Measurements from ENCODE around the gene UTS2B.

DNA sequence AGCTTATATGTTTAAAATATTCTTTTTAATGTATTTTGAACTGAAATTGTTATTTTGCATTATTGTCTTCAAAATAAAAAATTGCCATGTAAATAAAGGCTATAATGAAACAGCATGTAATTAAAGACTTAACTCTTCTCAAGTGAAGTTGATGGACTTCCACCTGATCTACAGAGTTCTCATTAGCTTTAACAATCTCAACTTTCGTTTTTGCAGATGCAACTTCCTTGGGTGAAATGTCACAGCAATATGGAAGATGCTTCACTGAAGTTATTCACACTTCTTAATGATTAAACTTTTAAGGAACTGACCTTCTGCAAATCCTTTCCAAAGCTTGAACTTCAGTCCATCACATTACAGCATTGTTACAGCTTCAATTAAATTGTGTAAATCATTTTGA is 67.7 kb downstream of the UTS2B start:
- TF ChIP-seq, protein P1, sequence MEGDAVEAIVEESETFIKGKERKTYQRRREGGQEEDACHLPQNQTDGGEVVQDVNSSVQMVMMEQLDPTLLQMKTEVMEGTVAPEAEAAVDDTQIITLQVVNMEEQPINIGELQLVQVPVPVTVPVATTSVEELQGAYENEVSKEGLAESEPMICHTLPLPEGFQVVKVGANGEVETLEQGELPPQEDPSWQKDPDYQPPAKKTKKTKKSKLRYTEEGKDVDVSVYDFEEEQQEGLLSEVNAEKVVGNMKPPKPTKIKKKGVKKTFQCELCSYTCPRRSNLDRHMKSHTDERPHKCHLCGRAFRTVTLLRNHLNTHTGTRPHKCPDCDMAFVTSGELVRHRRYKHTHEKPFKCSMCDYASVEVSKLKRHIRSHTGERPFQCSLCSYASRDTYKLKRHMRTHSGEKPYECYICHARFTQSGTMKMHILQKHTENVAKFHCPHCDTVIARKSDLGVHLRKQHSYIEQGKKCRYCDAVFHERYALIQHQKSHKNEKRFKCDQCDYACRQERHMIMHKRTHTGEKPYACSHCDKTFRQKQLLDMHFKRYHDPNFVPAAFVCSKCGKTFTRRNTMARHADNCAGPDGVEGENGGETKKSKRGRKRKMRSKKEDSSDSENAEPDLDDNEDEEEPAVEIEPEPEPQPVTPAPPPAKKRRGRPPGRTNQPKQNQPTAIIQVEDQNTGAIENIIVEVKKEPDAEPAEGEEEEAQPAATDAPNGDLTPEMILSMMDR (IDR thresholded peaks at IDR 0.05; ENCODE audit: low read depth, low read length, missing input control): no peak
- no peak for TF ChIP-seq TAF1 (conservative IDR thresholded peaks at IDR 0.05)
- TF ChIP-seq, protein P2, sequence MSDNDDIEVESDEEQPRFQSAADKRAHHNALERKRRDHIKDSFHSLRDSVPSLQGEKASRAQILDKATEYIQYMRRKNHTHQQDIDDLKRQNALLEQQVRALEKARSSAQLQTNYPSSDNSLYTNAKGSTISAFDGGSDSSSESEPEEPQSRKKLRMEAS (IDR thresholded peaks at IDR 0.05): no peak
- no peak for TF ChIP-seq GABPA (IDR thresholded peaks at IDR 0.05 in 1 of 2, conservative IDR thresholded peaks at IDR 0.05 in 1 of 2)
- TF ChIP-seq FOXA1 (IDR thresholded peaks at IDR 0.05): no peak
- no peak for TF ChIP-seq RAD21 (IDR thresholded peaks at IDR 0.05)
- TF ChIP-seq, protein P3, sequence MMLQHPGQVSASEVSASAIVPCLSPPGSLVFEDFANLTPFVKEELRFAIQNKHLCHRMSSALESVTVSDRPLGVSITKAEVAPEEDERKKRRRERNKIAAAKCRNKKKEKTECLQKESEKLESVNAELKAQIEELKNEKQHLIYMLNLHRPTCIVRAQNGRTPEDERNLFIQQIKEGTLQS (IDR thresholded peaks at IDR 0.05): no peak
- TF ChIP-seq, protein P4, sequence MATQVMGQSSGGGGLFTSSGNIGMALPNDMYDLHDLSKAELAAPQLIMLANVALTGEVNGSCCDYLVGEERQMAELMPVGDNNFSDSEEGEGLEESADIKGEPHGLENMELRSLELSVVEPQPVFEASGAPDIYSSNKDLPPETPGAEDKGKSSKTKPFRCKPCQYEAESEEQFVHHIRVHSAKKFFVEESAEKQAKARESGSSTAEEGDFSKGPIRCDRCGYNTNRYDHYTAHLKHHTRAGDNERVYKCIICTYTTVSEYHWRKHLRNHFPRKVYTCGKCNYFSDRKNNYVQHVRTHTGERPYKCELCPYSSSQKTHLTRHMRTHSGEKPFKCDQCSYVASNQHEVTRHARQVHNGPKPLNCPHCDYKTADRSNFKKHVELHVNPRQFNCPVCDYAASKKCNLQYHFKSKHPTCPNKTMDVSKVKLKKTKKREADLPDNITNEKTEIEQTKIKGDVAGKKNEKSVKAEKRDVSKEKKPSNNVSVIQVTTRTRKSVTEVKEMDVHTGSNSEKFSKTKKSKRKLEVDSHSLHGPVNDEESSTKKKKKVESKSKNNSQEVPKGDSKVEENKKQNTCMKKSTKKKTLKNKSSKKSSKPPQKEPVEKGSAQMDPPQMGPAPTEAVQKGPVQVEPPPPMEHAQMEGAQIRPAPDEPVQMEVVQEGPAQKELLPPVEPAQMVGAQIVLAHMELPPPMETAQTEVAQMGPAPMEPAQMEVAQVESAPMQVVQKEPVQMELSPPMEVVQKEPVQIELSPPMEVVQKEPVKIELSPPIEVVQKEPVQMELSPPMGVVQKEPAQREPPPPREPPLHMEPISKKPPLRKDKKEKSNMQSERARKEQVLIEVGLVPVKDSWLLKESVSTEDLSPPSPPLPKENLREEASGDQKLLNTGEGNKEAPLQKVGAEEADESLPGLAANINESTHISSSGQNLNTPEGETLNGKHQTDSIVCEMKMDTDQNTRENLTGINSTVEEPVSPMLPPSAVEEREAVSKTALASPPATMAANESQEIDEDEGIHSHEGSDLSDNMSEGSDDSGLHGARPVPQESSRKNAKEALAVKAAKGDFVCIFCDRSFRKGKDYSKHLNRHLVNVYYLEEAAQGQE (IDR thresholded peaks at IDR 0.05): no peak
- TF ChIP-seq, protein P5, sequence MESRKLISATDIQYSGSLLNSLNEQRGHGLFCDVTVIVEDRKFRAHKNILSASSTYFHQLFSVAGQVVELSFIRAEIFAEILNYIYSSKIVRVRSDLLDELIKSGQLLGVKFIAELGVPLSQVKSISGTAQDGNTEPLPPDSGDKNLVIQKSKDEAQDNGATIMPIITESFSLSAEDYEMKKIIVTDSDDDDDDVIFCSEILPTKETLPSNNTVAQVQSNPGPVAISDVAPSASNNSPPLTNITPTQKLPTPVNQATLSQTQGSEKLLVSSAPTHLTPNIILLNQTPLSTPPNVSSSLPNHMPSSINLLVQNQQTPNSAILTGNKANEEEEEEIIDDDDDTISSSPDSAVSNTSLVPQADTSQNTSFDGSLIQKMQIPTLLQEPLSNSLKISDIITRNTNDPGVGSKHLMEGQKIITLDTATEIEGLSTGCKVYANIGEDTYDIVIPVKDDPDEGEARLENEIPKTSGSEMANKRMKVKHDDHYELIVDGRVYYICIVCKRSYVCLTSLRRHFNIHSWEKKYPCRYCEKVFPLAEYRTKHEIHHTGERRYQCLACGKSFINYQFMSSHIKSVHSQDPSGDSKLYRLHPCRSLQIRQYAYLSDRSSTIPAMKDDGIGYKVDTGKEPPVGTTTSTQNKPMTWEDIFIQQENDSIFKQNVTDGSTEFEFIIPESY (IDR thresholded peaks at IDR 0.05): no peak
- TF ChIP-seq RXRA (IDR thresholded peaks at IDR 0.05): no peak
- TF ChIP-seq JUND (IDR thresholded peaks at IDR 0.05): no peak

Data from liver (tissue), 3 donors.